22Rv1 (cell line): ENCODE results near the gene HACD3.

Experiments
- ZFX ChIP-seq: fragments of 450-650 bp; IDR thresholded peaks from 2 replicates; pipeline ENCODE4 v1.6.1; 2017; ENCODE audit warnings: antibody characterized with exemption, borderline replicate concordance
- TF ChIP-seq, protein P1 (sequence below): fragments of 450-650 bp; IDR thresholded peaks from 2 replicates; pipeline ENCODE4 v1.5.1; 2017; ENCODE audit warnings: mild to moderate bottlenecking

DNA sequence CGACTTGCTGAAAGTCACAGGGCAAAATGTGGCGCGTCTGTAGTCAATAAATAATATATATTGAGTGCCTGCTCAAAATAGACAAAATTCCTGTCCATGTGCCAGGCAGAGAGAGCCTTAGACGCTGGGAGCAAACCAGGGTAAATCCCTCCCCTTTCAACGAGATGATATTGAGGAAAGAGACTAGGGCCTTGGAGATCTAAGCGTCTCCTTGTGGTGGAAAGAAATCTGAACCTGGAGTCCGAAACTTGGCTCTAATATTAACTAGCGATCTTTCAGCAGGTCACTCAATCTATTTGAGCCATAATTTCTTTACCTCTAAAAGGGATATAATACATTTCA, 12.4 kb upstream of the HACD3 start:
- TF ChIP-seq, protein P1, sequence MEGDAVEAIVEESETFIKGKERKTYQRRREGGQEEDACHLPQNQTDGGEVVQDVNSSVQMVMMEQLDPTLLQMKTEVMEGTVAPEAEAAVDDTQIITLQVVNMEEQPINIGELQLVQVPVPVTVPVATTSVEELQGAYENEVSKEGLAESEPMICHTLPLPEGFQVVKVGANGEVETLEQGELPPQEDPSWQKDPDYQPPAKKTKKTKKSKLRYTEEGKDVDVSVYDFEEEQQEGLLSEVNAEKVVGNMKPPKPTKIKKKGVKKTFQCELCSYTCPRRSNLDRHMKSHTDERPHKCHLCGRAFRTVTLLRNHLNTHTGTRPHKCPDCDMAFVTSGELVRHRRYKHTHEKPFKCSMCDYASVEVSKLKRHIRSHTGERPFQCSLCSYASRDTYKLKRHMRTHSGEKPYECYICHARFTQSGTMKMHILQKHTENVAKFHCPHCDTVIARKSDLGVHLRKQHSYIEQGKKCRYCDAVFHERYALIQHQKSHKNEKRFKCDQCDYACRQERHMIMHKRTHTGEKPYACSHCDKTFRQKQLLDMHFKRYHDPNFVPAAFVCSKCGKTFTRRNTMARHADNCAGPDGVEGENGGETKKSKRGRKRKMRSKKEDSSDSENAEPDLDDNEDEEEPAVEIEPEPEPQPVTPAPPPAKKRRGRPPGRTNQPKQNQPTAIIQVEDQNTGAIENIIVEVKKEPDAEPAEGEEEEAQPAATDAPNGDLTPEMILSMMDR = peak; percentile 66
- no peak for TF ChIP-seq ZFX
